ENCODE data around the gene UCP1. TPM values are rescaled to one million over a fixed set of nuclear protein-coding genes. Genes with fewer than 3 reads are reported as not detected.

UCP1 gene, protein sequence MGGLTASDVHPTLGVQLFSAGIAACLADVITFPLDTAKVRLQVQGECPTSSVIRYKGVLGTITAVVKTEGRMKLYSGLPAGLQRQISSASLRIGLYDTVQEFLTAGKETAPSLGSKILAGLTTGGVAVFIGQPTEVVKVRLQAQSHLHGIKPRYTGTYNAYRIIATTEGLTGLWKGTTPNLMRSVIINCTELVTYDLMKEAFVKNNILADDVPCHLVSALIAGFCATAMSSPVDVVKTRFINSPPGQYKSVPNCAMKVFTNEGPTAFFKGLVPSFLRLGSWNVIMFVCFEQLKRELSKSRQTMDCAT
- total RNA-seq = not detected

DNA sequence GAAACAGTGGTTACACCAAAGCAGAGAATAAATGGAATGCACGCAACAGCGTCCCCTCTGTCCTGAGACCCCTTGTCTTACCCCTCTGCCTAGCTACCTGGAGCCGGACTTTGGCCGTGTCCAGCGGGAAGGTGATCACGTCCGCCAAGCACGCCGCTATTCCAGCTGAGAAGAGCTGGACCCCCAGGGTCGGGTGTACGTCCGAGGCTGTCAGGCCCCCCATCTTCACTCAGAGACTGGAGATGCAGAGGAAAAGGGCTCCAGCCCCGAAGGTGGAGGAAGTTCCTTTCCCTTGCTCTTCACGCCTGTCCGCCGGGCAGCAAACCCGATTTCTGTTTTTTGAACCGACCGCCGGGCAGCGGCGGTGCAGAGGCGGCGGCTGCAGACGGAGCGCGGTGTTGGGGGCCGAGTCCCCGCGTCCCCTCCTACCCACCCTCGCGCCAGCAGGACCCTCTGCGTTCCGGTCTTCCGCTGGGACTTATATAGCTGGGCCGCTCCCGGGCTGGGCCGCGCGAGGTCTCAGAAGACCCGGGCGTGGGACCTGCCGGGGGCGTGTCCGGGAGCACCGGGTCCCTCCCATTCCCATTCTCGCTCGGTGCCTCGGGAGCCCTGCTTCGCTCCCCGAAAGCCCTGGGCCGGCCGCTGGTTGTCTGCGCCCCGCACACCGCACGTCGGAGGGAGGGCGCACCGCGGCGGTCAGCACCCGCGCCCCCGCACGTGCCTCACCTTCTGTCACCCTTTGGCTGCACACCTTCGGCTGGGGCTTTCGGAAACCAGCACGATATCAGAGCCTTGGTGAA lies at the start of gene UCP1:
Gene UCP1, minus strand, starts transcription at position 455 of the 800 bp plus-strand sequence. Its CDS starts 232 bp downstream, at position 223.
- no peak for DNase-seq (ENCODE audit: low spot score)

DNA sequence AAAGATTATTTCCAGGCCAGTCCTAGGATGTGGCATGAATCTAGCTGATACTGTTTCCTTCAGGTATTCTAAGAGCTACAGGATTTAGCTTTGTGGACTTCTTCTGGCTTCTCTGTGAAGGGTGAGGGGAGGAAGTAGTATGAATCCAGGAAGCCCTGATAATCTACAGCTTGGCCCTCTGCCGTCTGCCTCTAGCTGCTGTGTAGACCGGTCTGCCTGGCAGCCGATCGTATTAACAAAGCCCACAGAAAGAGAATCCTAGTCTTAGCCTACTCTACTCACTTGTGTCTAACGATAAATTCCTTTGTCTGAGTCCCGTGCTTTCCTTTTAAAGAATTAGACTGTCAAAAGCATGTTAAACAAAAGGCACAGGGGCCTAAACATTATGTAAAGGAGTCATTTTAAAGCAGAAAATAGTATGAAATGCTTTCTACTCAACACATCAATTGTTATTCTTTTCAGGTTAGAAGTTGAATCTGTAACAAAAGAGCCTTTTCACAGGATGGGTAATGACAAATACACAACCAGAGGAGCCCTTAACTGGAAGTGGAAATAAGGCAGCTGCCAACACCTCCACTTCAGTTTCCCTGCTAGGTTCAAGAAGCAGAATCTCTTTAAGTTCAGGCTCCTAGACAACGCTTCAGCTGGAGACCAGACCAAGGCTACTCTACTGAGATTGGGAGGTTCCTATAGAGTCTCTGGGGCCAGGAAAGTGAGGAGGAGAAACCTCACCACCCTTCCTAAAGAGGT lies 48.9 kb upstream of the UCP1 start:
- no peak for DNase-seq (ENCODE audit: low spot score)

DNA sequence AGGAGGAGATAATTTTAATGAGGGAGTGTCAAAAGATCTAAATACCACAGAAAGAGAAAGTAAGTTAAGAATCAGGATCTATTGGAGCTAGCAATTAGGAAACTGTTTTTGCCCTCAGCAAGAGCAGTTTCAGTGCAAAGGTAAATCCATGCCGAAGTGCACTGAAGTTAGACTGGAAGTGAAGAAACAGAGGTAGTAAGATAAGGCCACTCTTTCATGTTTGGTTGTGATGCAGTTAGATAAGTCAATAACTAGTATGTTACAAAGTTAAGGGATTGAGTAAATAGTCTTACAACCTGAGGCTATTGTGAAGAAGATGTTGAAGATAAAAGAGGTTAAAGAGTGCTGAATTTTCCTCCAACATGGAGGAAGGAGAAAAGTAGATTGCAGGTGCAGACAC lies 46.7 kb upstream of the UCP1 start:
- DNase-seq (ENCODE audit: low spot score) = no peak

DNA sequence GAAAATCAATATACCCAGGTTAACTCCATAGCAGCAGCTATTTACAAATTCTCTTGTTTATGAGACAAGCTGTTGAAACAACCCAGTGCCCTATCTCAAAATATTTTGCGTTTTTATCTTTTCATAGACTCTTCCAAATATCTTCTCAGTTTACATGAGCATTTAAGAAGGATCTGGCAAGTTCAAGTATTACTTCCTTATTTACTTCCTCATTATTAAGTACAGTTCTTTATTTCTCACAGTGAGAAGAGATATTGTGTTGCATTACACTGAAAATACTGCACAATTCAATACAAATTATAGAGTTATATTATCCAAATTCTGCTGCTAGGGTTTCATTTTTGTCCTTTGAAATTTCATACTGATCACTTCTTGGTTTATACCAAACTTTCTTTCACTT lies 43.6 kb upstream of the UCP1 start:
- no peak for DNase-seq (ENCODE audit: low spot score)

DNA sequence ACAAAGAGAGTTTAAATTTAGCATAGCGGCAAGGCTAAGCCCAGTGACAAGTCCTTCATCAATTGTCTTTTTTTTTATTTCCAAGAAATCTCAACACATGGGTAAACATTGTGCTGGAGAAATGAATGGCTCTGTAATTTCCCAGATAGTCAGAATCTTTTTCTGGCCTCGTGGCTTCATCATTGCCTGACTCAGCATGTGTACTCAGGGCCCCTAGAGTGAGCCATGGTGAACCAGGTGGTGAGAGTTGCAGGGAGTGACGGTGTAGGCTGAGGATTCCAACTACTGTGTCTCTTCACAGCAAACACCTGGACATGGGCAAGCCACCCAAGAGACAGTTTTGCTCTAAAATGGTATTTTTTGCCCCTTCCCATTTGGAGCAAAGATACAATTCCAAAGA lies 43.1 kb upstream of the UCP1 start:
- no peak for DNase-seq (ENCODE audit: low spot score)

DNA sequence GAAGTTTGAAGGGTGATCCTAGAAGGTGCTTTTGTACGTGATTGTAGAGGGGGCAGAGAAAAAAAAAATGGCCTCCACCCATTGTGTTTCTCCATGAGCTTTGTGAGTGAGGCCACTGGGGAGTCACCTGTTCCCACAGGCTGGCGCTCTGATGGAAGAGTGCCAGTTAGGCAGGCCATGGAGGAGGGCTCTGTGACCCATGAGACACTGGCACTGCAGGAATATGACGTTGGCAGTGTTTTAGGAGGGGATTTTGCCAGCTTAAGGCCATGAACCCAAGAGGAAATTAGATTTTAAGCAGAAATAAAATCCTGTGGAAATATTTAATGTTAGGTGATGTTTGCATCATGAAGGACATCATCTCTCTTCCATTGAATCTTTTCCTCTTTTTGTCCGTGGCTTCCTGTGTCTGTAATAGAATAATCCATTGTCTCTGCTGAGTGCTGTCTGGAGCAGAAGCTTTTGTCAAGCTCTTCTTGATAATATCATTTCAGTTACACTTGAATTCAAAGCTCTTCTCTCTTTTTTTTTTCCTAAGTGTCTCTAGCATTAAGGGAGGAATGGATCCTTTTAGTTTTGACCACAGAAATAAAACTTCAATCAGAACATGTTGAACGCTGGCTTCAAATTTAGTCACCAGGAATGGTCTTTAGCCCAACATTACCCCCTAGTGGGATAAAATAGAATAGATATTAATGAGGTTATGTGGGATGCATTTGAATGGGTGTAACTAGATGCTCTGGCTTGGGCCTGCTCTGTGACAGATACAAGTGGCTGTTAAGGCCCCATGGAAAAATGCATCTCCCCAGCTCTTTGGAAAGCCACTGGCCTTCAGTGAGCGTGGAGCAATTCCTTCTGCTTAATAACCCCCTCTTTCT lies 41.0 kb upstream of the UCP1 start:
- no peak for DNase-seq (ENCODE audit: low spot score)

DNA sequence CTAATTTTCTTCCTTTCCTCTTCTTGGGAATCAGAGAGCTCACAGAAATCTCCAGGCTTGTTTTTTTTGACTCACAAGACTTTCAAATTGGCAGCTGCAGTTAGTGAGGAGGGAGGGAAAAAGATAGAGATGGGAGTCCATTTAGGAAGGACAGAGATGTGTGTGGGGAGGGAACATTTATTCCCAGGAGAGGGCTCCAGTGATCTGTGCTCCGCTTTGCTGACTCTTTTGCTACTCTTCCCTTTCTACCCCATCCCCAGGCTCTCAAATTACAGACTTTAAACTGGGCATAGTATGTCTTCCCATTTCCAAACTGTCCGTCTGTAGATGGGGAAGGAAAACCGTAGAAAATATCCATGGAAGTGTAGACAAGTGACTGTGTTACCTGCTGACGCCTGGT lies 39.1 kb upstream of the UCP1 start:
- no peak for DNase-seq (ENCODE audit: low spot score)

DNA sequence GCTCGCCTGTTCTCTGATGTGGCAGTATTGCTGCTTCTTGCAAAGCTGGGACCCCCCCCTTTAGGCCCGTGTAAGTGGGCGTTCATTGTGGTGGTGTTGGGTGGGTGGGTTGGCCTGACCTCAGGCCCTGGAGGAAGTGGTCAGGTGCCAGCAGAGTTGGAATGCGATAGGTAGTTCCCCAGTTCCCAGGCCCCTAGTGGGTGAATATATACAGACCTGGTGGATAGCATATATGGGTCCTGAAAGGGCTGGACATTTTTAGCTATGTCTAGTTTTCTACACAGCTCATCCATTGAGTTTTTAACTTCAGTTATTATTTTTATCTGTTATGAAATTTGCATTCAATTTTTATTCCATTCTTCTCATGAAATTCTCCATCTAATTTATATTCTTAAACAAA lies 35.8 kb upstream of the UCP1 start:
- no peak for DNase-seq (ENCODE audit: low spot score)

DNA sequence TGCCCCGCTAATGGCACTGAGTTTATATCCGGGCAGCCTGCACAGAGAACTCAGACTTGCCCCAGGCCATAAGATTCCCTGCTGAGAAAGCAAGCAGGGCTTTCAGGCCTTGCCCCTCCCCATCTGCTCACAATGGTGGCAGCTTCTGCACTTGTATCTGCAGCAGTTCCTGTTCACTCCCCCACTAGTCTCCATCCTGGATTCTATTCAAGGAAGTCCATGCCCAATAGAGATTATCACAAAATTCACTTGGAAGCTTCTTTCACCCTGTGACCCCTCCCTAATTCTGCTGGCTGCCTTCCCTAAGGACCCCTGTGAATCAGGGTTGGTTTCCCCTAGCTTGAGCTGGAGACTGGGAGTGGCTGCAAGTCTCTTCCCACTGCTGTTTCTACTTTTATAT lies 34.5 kb upstream of the UCP1 start:
- no peak for DNase-seq (ENCODE audit: low spot score)

DNA sequence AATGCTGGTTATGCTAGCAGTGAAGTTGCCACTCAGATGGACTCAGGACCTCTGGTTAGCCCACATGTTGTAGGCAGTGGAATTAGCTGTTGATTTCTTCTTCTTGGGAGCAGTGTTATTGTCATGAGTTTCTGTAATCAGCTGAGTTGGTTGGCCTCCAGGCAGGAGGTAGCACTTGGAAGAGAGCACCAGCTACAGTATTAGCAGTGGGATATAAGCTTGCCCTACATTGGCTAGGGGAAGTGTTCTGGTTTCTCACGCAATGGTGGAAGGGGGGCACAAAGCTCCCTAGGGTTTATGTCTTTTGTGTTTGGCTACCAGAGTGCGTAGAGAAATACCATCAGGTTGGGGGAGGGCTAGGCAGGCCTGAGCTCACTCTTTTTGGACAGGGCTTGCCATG lies 34.0 kb upstream of the UCP1 start:
- DNase-seq (ENCODE audit: low spot score) = no peak

DNA sequence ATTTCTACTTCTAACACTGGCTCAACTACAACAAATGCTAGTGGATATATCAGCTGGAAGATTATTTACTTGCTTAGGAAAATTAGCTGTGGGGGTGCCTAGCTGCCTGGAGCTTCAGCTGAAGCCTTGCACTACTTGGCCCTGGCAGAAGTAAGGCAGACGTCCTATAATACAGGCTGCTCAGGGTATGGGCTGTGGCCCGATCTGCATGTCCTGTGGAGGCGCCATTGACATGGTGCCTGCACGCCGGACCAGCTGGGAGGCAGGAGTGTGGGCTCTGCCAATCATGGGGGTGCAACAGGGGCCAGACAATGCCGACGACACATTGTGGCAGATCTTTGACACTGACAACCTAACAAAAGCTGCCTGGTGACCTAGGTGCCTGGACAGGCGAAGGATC lies 31.6 kb upstream of the UCP1 start:
- DNase-seq (ENCODE audit: low spot score) = no peak

DNA sequence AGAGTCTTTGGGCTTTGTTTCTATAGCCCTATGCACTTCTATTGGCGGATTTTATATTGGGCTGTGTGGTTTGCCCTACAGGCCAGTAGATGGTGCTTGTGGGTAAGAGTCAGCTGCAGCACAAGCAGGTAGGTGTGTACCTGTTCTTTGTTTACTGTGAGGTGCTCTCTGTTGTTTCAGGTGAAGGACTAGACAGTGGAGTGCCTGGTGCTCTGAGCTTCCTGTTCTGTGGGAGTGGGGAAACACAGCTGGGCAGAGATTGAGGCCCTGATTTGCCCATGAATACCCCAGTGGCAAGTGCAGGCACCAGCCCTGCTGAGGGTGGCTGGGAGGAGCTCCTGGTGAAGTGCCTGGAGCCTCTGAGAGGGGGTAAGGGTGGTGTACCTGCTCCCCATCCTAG lies 26.3 kb upstream of the UCP1 start:
- DNase-seq (ENCODE audit: low spot score) = no peak

DNA sequence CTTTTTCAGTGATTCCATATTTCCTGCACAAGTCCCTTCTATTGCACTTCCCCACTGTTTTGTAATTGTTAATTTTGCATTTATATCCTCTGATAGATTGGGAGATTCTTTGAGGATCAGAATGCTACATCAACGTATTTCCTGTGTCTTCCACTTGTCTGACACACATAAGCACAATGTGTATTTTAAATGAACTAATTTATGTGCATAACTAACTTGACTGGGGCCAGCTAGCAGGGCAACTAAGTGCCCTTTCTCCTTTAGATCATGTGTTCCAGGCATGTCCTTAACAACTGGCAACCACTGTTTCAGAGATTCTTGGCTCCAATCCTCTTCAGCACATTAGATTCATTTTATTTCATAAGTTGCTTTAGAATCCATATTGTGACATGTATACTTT lies 15.7 kb upstream of the UCP1 start:
- DNase-seq (ENCODE audit: low spot score) = no peak

DNA sequence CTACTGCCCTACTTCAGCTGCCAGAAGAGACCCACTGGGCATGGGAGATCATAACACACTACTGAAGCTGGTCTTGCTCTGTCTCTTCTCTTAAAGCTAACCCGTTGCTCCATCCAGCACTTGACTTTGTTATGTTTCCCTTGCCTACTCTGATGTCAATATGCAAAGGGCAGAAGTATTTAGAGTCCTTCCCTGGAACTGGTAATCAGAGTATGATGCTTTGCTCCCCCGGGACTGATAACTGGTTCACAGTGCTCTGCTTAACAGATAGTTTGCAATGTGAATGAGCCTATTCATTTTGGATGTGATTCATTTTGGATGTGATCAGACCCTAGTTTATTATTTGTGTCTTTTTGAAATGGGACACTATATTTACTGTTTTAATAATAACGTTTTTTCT lies 12.3 kb upstream of the UCP1 start:
- no peak for DNase-seq (ENCODE audit: low spot score)

DNA sequence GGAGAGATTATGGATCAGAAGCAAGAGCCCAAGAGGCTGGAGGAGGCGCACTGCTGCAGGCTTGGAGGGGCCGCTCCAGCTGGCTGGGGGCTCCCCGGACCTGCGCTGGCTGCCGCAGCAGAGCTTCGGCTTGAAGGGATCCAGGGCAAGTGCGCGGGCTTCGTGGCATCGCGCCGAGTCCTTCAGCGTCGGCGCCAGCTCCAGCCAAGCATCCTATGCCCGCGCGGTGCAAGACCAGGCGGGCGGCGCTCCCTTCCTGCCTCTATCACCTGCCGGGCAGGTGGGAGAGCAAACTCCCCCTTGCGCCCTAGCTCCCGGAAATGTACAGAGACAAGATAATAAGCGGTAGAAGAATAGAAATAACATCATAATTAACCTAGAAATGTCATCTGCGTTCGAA lies 10.5 kb upstream of the UCP1 start:
- no peak for DNase-seq (ENCODE audit: low spot score)

DNA sequence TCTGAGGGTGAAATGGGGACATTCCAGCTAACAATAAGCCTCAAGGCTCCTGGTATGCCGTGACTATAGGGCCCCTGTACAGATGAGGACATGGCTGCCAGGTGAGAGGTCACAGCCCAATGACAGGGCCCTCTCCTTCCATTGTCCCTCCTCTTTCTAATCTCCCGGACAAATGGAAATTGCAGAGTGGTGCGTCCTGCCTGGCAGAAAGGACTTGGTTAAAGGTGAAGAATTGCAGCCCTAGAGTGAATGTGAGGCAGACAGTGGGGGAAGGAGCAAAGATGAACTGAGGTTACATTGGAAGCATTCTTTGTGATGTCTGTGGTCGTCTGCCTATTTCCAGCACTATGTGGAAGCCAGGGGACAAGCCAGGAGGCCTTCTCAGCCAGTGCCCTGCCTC lies 6.7 kb upstream of the UCP1 start:
- no peak for DNase-seq (ENCODE audit: low spot score)

DNA sequence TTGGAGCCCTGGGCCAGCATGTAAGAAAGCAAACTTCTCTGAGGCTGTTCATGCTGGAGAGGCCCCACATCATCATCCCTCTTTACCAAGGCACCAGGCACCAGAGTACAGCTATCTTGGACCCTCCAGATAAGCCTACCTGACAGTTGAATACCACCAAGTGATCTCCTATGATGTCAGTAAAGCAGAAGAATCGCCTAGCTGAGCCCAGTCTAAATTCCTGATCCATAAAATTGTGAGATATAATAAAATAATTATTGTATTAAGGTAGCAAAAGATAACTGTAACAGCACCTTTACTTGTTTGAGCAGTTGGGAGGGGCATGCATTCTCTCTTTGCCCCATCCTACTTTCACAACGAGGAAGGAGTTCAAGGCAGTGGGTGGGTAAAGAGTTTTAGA lies 2.9 kb upstream of the UCP1 start:
- no peak for DNase-seq (ENCODE audit: low spot score)

DNA sequence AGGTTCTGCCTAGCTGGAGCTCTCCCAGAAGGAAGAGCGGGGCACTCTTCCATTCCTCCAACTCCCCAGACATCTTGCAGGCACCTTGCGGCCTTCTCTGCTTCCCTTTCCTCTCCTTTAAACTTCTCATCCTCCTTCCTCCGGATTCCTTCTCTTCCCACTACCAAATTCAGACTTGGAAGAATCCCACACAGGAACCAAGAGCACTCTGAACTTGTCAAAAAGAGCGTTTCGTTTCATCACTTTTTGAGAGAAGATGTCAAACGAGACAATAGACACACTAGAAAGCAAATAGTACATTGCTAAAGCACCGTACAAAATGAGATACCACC lies 512 bp upstream of the UCP1 start:
- no peak for DNase-seq (ENCODE audit: low spot score)

DNA sequence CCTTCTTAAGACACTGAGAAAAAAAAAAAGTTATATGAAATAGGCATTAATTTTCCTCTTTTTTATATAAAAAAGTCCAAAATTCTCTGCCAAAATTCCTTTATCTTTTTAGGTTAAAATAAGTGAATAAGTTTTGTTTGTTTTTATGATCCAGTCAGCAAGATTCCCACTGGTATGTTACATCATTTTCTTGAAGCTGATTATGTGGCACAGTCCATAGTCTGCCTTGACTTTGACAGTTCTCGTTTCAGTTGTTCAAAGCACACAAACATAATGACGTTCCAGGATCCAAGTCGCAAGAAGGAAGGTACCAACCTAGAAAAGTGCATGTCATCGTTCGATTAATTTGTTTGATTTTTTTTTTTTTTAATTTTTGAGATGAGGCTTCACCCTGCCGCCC lies 9.1 kb downstream of the UCP1 start:
- no peak for DNase-seq (ENCODE audit: low spot score)

DNA sequence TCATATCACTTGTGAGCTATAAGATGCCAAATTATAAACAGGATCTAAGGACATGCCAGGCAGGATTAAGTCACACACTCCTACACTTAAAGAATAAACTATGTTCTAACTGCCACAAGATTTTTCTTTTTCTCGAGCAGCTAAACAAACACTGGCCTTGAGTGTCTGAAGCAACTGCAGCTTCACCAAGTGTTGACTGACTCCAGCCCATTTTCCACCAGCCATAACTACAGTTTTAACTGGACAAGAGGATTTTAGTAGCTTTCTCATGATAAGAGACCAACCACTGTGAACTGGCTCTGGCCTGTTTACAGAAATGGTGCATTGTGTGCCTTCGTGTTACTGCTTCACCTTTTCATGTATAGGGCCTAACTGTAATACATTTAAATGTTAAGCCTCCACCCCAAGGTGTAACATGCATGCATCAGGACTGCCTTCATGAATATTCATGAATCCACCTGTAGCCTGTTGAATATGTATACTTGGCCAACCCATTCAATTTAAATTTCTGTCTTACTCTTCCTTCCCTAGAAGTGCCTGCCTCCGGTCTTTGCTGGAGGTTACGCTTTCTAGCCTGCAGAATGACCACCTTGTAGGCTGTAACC lies 10.8 kb downstream of the UCP1 start:
- no peak for DNase-seq (ENCODE audit: low spot score)

DNA sequence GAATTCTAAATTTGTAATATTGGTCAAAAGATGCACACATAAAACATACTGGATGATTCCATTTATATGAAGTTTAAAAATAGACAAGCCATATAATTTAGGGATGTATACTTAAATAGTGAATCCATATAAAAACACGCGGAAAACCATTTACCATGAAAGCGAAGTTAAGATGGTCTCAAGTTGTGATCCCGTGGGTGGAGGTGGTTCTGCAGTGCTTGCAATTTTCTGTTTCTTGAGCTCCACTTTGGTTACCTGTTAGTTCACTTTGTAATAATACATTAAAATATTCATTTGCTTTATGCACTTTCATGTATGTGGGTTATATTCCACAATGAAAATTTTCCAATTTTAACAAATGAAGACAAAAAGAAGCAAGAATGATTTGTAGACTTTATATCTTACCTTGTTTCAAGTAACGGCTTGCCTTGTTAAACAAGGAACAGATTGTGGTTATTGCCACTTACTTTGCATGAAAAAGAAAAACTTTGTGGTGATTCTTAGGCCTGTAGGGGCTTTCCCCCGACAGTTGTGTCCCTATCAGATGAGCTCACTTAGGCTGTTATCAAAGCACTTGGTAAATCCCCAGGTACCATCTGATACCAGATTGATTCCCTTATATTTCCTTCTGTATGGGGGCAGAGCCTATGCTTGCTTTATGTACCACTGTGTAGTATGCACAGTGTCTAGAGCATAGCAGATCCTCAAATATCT lies 12.2 kb downstream of the UCP1 start:
- no peak for DNase-seq (ENCODE audit: low spot score)
